K562 (cell line): ENCODE data around the gene RHOC. TPM values are rescaled to one million over a fixed set of nuclear protein-coding genes. Genes with fewer than 3 reads are reported as not detected.

Experiments
- DACH1 ChIP-seq: fragments of 450-650 bp; IDR thresholded peaks from 2 replicates; pipeline ENCODE4 v1.6.1; 2018; ENCODE audit not compliant: partially characterized antibody
- DNMT1 ChIP-seq: fragments of 450-650 bp; IDR thresholded peaks from 2 replicates; pipeline ENCODE4 v1.6.1; 2016; ENCODE audit warnings: antibody characterized with exemption, mild to moderate bottlenecking
- E2F4 ChIP-seq: sonication (generic); formaldehyde crosslinking; IDR thresholded peaks from 2 replicates; pipeline ENCODE4 v1.8.0; 2022; ENCODE audit warnings: mild to moderate bottlenecking, low read depth, missing genetic modification reagents
- EGR1 ChIP-seq: fragments of 450-650 bp; conservative IDR thresholded peaks from 2 replicates; pipeline ENCODE4 v1.6.1; 2017; ENCODE audit warnings: mild to moderate bottlenecking
- HMG20B ChIP-seq: fragments of 250-450 bp; sonication (Bioruptor Pico); IDR thresholded peaks from 2 replicates; pipeline ENCODE4 v1.5.0; 2021; ENCODE audit warnings: mild to moderate bottlenecking
- HNRNPK ChIP-seq: fragments of 200-400 bp; formaldehyde crosslinking; IDR thresholded peaks from one replicate; pipeline ENCODE4 v1.6.1; 2018; ENCODE audit warnings: mild to moderate bottlenecking, low read depth, low read length; ENCODE audit not compliant: poor library complexity, severe bottlenecking
- KHSRP ChIP-seq: fragments of 450-650 bp; IDR thresholded peaks from 2 replicates; pipeline ENCODE4 v1.6.1; 2017
- MAZ ChIP-seq, 2 experiments: fragments of 450-650 bp in 1 of 2; sonication (generic) in 1 of 2; formaldehyde crosslinking; IDR thresholded peaks in 1 of 2; conservative IDR thresholded peaks in 1 of 2; 2 replicates each; pipeline versions ENCODE4 v1.4.0 to v1.5.0; 2020; ENCODE audit warnings: mild to moderate bottlenecking in 1 of 2, missing genetic modification reagents in 1 of 2
- MCM7 ChIP-seq, 2 experiments: fragments of 450-650 bp; IDR thresholded peaks; 2 replicates each; pipeline ENCODE4 v1.6.1; 2016 to 2018
- RBM22 ChIP-seq: fragments of 200-400 bp; formaldehyde crosslinking; IDR thresholded peaks from 2 replicates; pipeline ENCODE4 v1.6.1; 2018; ENCODE audit warnings: low read length, low read depth; ENCODE audit not compliant: poor library complexity, severe bottlenecking
- SIN3A ChIP-seq, 2 experiments: fragments of 150-350 bp in 1 of 2; IDR thresholded peaks; 2 replicates each; pipeline ENCODE4 v1.6.1; 2011 to 2016; ENCODE audit warnings: borderline replicate concordance in 2 of 2, low read depth in 2 of 2, low read length in 2 of 2, mild to moderate bottlenecking in 2 of 2, moderate library complexity in 2 of 2; ENCODE audit not compliant: control insufficient read depth in 1 of 2
- SMC3 ChIP-seq: conservative IDR thresholded peaks from 2 replicates; pipeline ENCODE4 v1.6.1; 2011; ENCODE audit warnings: low read depth, low read length, improper control_type of control experiment; ENCODE audit not compliant: insufficient read depth
- TAF7 ChIP-seq: fragments of 450-650 bp; IDR thresholded peaks from 2 replicates; pipeline ENCODE4 v1.6.1; 2016; ENCODE audit warnings: missing genetic modification characterization, missing compliant biosample characterization
- YBX1 ChIP-seq: fragments of 450-650 bp; IDR thresholded peaks from 2 replicates; pipeline ENCODE4 v1.7.1; 2016; ENCODE audit warnings: mild to moderate bottlenecking
- ZFP91 ChIP-seq: sonication (generic); formaldehyde crosslinking; IDR thresholded peaks from 2 replicates; pipeline ENCODE4 v1.8.0; 2022; ENCODE audit warnings: mild to moderate bottlenecking, missing genetic modification reagents
- ZNF699 ChIP-seq: fragments of 250-450 bp; sonication (Bioruptor Pico); IDR thresholded peaks from 2 replicates; pipeline ENCODE4 v1.8.0; 2021; ENCODE audit warnings: mild to moderate bottlenecking, moderate library complexity; ENCODE audit not compliant: insufficient replicate concordance
- polyA plus RNA-seq, 8 experiments: library from polyadenylated mRNA; depleted of rRNA in 4 of 8; stranded (reverse) in 5 of 8; unstranded in 3 of 8; fragments of >200 nt; fragmentation: Nextera tagmentation in 2 of 8; fragmentation: Illumina TruSeq in 1 of 8; extraction: Ambion mirVana in 2 of 8; extraction: Trizol in 1 of 8; gene quantifications; 2 replicates each; pipeline versions ENCODE4 v1.2.1 to v1.2.3, GENCODE V29; 2011 to 2014; ENCODE audit warnings: inconsistent platforms in 1 of 8, missing spikeins in 1 of 8
- total RNA-seq, 7 experiments: library from RNA; depleted of rRNA in 6 of 7; stranded (reverse); fragments of >200 nt in 6 of 7; fragmentation: Illumina TruSeq in 2 of 7; extraction: Trizol in 2 of 7; gene quantifications; 2 replicates each; pipeline versions ENCODE4 v1.2.1 to v1.2.3, GENCODE V29; 2011 to 2021; ENCODE audit warnings: low replicate concordance in 1 of 7
- TF ChIP-seq, protein P1 (sequence below): fragments of 250-450 bp; sonication (Bioruptor Pico); IDR thresholded peaks from 2 replicates; pipeline ENCODE4 v1.8.0; 2022; ENCODE audit warnings: moderate library complexity, mild to moderate bottlenecking, inconsistent platforms
- TF ChIP-seq, protein P2 (sequence below): fragments of 450-650 bp; IDR thresholded peaks from 2 replicates; pipeline ENCODE4 v1.7.0; 2016; ENCODE audit warnings: borderline replicate concordance
- TF ChIP-seq, protein P3 (sequence below): fragments of 450-650 bp; formaldehyde crosslinking; IDR thresholded peaks from 2 replicates; pipeline ENCODE4 v1.4.0; 2022; ENCODE audit warnings: missing genetic modification characterization

The RHOC gene
- total and polyA plus RNA-seq, 9 of the 15 experiments (the other 6 are each of a cell fraction or from before 2014, with no cell fraction given), result 35.2 to 364 (median 204) TPM

DNA sequence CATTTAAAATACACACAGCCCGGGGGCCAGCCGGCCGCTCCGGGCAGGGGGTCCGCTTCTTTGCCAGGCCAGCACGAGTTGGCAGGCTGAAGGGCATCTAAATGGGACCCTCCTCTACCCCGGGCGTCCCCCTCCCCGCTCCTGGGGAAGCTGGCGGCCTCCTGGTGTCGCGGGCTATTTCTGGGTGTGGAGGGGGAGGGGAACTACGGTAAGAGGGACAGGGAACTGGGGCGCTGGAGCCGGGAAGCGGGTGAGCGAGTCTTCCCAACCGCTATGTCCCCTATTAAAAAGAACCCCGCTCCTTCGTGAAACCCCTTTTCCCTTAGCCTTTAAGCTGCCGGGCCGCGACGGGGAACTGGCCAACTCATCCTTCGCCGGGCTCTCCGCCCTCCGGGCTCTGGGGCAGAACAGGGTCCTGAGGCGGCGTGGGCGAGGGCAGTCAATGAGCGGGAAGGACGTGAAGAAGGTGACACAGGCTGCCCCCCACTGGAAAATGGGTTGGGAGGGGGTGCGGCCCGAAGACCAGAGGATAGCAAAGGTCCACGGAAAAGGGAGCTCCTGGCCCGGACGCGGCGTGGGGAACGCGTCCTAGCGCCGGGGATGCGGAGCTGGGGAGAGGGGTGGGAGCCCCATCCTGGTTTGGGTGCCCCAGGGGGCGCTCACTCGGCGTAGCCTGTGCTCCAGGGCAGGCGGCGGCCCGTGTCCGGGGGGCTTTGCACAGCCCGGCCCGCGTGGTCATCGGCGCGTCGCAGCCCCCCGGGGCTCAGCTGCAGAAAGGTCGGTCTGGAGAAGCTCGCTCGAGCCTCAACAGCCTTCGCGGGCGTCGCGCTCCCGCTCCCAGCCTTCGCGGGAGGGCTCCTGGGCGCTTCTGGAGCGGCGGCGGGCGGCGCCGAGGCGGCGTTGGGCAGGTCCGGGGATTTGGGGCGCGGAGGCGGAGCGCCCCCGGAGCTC lies 7.7 kb upstream of the RHOC start (continued):
- TF ChIP-seq EGR1 (peak; percentile 84), HMG20B (CRISPR knock-in tag) (no peak), HNRNPK (no peak), MCM7 (IDR thresholded peaks at IDR 0.05) (no peak), SMC3 (no peak), YBX1 (no peak), ZFP91 (CRISPR knock-in tag) (no peak), DNMT1 (no peak), E2F4 (CRISPR knock-in tag) (no peak), MAZ (CRISPR knock-in tag; conservative IDR thresholded peaks at IDR 0.05 in 1 of 2, IDR thresholded peaks at IDR 0.05 in 1 of 2) (peak in 1 of 2 experiments; percentile 39; a peak in 2 of 4 replicates), ZNF699 (no peak), SIN3A (IDR thresholded peaks at IDR 0.05; ENCODE audit: borderline replicate concordance in 2 of 2, control insufficient read depth in 1 of 2, low read depth in 2 of 2, low read length in 2 of 2) (peak in 1 of 2 experiments; percentile 30; a peak in 1 of 4 replicates), RBM22 (no peak), TAF7 (tag) (no peak), DACH1 (no peak), KHSRP (no peak)
- TF ChIP-seq, protein P1, sequence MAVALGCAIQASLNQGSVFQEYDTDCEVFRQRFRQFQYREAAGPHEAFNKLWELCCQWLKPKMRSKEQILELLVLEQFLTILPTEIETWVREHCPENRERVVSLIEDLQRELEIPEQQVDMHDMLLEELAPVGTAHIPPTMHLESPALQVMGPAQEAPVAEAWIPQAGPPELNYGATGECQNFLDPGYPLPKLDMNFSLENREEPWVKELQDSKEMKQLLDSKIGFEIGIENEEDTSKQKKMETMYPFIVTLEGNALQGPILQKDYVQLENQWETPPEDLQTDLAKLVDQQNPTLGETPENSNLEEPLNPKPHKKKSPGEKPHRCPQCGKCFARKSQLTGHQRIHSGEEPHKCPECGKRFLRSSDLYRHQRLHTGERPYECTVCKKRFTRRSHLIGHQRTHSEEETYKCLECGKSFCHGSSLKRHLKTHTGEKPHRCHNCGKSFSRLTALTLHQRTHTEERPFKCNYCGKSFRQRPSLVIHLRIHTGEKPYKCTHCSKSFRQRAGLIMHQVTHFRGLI (CRISPR knock-in tag), result no peak
- TF ChIP-seq, protein P2, sequence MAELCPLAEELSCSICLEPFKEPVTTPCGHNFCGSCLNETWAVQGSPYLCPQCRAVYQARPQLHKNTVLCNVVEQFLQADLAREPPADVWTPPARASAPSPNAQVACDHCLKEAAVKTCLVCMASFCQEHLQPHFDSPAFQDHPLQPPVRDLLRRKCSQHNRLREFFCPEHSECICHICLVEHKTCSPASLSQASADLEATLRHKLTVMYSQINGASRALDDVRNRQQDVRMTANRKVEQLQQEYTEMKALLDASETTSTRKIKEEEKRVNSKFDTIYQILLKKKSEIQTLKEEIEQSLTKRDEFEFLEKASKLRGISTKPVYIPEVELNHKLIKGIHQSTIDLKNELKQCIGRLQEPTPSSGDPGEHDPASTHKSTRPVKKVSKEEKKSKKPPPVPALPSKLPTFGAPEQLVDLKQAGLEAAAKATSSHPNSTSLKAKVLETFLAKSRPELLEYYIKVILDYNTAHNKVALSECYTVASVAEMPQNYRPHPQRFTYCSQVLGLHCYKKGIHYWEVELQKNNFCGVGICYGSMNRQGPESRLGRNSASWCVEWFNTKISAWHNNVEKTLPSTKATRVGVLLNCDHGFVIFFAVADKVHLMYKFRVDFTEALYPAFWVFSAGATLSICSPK, result no peak
- TF ChIP-seq, protein P3, sequence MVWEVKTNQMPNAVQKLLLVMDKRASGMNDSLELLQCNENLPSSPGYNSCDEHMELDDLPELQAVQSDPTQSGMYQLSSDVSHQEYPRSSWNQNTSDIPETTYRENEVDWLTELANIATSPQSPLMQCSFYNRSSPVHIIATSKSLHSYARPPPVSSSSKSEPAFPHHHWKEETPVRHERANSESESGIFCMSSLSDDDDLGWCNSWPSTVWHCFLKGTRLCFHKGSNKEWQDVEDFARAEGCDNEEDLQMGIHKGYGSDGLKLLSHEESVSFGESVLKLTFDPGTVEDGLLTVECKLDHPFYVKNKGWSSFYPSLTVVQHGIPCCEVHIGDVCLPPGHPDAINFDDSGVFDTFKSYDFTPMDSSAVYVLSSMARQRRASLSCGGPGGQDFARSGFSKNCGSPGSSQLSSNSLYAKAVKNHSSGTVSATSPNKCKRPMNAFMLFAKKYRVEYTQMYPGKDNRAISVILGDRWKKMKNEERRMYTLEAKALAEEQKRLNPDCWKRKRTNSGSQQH, result no peak
